ENCODE measurements around the gene BTN1A1. TPM values are rescaled to one million over a fixed set of nuclear protein-coding genes. Genes with fewer than 3 reads are reported as not detected.

BTN1A1 gene
- total RNA-seq, 1 experiment from 2014 or later = 0.10 TPM

Other genes with a start within 250 kb of the BTN1A1 start
- gene BTN3A2, start 135.1 kb upstream of the BTN1A1 start, total RNA-seq (2014; rRNA removed; shearing (Covaris generic)) = 55.2 and 56.8 TPM in 2 replicates
- 25.1 and 26.0 TPM in 2 replicates for gene BTN2A2, start 117.2 kb upstream of the BTN1A1 start, total RNA-seq (2014; rRNA removed; shearing (Covaris generic))
- gene BTN3A1, start 98.0 kb upstream of the BTN1A1 start, total RNA-seq (2014; rRNA removed; shearing (Covaris generic)) = 72.0 and 72.7 TPM in 2 replicates
- gene BTN3A3, start 59.8 kb upstream of the BTN1A1 start, total RNA-seq (2014; rRNA removed; shearing (Covaris generic)) = 29.8 and 33.2 TPM in 2 replicates
- gene BTN2A1, start 42.3 kb upstream of the BTN1A1 start, total RNA-seq (2014; rRNA removed; shearing (Covaris generic)) = 23.2 and 35.0 TPM in 2 replicates
- gene HMGN4, start 38.1 kb downstream of the BTN1A1 start, total RNA-seq (2014; rRNA removed; shearing (Covaris generic)) = 144 and 161 TPM in 2 replicates
- 20.4 and 25.7 TPM in 2 replicates for gene ABT1, start 96.7 kb downstream of the BTN1A1 start, total RNA-seq (2014; rRNA removed; shearing (Covaris generic))
- 18.5 and 21.9 TPM in 2 replicates for gene ZNF322, start 159.4 kb downstream of the BTN1A1 start, total RNA-seq (2014; rRNA removed; shearing (Covaris generic))

All from M059J (cell line).